ENCODE results near the gene KRT33A. TPM values are rescaled to one million over a fixed set of nuclear protein-coding genes. Genes with fewer than 3 reads are reported as not detected.
"Not testable (repeated sequence)": the region's sequence is repeated elsewhere in the genome, so short reads cannot be mapped to it uniquely, and the experiment has no call there.

The KRT33A gene
- total RNA-seq, 2 donors from 2014 or later, result not detected

DNA sequence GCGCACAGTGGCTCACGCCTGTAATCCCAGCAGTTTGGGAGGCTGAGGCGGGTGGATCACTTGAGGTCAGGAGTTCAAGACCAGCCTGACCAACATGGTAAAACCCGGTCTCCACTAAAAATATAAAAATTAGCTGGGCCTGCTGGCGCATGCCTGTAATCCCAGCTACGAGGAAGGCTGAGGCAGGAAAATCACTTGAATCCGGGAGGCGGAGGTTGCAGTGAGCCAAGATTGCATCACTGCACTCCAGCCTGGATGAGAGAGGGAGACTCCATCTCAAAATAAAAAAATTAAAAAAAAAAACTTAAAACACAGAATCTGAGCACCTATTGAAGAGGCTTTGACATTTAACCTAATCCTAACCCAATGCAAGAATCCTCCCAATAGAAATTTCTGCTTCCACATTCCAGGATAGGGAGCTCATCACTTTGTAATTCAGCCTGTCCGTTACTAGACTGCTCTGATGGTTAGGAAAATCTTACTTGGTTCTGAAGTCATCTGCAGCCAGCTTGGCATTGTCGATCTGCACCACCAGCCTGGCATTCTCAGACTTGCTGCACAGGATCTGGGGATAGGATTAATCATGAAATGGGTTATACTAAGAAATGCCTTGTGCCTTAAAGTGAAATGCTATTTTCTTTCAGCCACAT lies 16.9 kb upstream of the KRT33A start:
- no peak for DNase-seq
- intact Hi-C loops (cut with DNase I), result no loop called here
- peak in 1 of 2 donors; percentile 77 for ATAC-seq

DNA sequence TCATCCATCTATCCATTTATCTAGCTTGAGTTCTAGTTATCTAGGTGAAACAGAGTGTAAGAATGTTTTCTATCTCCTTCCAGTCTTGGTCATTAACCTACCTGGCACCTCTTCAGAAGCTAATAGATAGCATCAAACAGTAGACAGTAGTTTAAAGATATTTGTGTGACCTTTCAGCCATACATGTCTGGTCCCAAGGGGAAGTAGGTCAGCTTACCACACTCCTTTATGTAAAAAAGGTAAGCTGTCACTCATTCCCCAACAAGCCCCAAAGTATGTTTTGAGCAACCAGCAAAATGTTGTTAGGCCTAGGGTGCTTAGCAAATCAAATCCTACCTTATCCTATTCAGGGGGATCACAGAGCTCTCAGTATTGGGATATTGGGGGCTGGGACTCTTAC lies 15.4 kb upstream of the KRT33A start:
- ATAC-seq, result no peak
- no peak for DNase-seq
- intact Hi-C loops (cut with DNase I), result no loop called here

DNA sequence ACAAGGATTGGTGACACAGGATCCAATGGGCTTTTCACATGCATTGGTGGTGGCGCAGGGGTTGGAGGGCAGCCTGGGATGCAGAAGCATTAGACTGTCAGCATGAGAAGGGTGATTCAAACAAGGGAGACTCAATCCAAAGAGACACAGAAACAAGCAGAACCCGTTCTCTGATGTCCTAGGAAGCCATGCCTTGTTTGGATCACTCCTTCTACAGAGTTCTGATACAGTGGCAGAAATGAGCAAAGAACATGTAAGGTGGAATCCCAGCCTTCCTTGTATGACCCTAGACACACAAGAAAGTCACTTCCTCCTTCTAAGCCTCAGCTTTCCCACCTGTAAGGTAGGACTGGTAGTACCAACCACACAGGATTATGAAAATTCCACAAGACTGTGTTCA lies 13.3 kb upstream of the KRT33A start:
- ATAC-seq, result no peak
- no peak for DNase-seq
- intact Hi-C loops (cut with DNase I), result no loop called here

DNA sequence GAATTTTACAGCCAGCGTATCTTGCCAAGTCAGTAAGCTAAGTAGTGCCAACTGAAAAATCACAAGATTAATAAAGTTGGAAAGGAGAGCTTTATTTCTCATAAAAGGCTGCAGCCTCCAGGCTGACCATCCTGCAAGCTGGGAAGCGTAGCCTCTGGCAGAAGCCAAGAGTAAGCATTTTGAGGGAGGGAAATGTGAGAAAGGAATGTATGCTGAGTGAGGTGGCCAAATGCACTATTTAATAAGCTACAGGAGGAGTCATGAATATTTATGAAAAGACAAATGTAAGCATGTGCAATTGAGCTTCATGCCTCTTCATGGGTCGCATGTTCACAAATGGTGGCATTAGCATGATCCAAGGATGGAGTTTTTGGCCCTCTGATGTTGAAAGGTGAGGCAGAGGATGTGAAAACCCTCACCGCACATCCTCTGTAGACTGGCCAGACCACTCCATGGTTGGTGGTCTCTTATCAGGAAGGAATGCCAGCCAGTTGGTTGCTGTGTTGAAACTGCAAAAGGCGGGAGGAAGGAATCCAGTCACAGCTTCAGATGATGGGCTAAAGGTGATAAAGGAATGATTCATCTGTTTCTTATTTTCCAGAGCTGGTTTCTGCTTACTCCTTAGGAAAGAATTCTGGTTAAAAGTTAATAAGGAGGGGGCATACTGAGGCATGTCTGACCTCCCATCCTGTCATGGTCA lies 9.8 kb upstream of the KRT33A start:
- DNase-seq (no peak), ATAC-seq (peak in 1 of 2 donors; percentile 53)
- intact Hi-C loops (cut with DNase I), result no loop called here

DNA sequence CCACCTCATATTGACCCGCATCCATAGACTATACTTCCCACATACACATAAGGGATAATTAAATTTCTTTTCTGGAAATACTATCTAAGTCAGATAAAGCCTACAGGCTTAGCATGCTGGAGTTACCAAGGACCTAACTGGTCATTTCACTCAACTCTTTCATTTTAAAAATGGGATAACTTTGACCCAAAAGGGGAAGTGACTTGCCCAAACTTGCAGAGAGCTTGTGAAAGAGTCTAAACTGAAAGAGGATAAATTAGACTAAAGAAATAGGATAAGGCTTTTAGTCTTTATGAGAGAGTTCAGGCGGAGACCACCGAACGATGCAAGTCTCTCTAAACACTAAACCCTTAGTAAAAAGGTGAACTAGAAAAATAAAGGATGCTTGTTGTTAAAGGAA lies 3.9 kb upstream of the KRT33A start:
- intact Hi-C loops (cut with DNase I), result no loop called here
- DNase-seq (no peak), ATAC-seq (no peak)

DNA sequence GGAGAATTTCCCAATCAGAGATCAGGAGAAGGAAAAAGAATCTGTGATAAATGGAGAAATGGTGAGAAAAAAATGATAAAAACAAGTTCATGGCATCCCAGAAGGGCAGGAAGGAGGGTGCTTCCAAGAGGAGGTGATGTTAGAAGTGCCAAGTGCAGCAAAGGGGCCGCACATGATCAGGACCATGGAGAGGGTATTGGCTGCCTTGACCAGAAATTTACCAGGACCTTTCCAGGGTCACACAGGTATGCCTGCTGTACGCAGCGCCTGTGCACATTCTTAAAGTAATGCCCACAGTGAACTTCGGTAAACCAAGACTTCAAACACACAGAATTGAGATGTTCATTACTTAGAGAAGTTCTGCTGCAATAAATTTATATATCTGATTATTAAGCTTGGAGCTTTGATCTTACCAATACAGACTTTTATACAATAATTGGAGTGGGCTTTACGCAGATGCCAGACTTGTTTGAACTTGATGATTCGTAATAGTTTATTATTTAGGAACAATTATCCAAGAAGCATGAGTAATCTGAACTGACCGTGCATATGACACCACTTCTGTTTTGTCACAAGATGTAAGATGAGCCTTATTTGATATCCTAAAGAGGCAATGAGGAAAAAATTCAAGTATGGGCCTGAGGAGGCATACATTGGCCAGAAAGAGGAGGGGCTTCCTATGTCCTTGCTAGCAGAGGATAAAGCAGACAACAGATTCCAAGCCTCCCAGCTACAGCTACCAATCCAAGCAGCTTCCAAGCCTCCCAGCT lies 2.2 kb upstream of the KRT33A start:
- ATAC-seq, result no peak
- intact Hi-C loops (cut with DNase I), result no loop called here

DNA sequence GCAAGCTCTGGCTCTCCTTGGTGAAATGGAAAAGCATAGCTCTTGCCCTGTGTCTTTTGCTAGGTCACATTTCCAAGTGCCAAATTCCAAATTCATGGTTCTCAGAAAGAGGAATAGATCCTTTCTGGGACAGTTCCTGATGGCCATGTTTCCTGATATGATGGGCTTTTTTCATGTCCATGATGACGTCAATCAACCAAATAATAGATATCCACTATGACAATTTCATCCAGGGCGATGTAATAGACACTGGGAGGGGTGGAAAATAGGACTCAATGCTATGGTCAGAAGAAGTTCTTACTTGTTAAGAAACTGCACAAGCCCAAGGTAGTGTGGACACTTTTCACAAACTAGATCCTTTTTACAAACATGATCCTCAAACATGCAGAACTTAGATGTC lies 549 bp upstream of the KRT33A start:
- no peak for ATAC-seq
- intact Hi-C loops (cut with DNase I), result no loop called here

More for the DNA sequence above, 2.2 kb upstream of the KRT33A start:
- no peak for DNase-seq

DNA sequence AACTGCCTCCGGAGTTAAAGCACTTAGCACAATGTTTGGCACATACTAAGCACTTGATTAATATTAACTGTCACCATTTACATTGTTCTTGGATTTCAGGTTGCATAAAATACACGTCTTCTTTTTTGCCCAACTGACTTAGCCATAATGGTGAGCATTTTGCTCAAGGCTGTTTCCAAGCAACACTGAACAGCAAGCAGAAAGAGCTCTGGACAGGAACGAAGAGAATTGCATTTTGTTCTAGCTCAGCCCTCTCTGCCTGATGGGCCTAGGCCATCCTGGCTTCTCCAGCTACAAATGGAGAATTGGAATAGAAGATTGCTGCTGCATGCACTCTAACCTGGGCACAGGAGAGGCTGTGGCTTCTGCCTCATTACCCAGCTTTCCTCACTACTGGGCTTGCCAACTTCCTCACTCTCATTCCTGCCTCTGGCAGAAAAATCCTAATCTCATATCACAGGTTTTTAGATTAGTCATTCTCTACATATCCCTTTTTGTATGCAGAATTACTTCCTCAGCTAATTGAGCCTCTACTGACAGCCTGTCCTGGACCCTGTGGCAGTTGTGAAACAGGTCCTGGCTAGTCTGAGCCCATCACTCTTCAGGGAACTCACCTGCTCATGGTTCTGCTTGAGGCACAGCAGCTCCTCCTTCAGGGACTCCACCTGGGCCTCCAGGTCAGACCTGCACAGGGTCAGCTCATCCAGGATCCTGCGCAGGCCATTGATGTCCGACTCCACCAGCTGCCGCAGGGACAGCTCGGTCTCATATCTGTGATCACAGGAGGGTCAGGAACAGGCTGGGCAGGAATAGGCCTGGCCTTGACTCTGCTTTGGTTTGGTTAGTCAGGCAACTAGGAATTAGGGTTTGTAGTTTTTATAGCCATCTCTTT lies 2.5 kb downstream of the KRT33A start:
- DNase-seq (no peak), ATAC-seq (no peak)
- intact Hi-C loops (cut with DNase I), result no loop called here

More for the DNA sequence above, 549 bp upstream of the KRT33A start:
- no peak for DNase-seq

DNA sequence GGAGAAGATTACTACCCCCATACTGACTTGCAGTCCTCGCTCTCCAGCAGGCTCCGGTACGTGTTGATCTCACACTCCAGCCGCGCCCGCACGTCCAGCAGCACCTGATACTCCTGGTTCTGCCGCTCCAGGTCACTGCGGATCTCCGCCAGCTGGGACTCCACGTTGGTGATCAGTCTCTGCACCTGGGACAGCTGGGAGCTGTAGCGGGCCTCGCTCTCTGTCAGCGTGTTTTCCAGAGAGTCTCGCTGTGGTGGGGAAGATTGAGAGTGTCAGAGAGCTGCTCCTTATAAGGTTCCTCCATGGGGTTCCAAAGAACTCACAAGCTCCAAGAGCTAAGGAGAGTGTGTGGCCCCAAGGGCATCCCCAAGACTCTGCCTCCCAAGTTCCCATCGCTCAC lies 4.2 kb downstream of the KRT33A start:
- ATAC-seq; intact Hi-C loops (cut with DNase I); DNase-seq: not testable (repeated sequence)

DNA sequence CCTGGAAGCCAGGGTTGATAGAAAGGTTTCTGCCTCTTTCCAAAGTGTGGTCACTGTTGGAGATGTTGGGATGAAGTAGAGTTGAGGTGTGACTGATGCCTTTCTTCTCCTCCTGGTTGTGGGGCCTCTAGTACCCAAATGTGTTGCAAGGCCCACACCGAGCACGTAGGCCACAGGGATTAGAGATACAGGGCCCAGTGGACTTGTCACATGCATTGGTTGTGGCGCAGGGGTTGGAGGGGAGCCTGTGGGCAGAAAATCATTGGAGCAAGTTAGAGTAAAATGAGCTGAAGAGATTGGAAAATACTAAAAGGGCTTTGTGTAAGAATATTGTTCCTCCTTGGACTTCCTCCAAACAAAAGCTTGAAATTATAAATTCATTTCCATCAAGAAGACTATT lies 4.6 kb downstream of the KRT33A start:
- no peak for DNase-seq
- ATAC-seq, result no peak
- intact Hi-C loops (cut with DNase I), result no loop called here

DNA sequence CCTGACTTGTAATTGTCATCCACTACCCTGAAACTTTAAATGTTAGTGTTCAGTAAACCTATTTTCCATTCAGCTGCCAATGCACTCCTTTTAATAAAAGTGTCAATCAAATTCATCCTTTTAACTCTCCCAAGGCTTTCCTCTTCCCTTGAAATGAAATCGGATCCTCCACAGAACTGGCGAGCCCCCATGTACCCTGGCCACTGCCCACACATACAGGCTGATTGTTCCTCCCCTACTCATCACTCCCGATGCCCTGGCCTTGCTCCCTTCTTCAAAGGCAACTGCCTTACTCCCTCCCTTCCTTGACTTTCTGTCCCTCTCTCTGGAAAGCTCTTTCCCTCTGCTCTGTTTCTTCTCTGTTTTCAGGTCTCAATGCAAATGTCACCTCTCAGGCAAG lies 7.6 kb downstream of the KRT33A start:
- intact Hi-C loops (cut with DNase I), result no loop called here
- DNase-seq (no peak), ATAC-seq (no peak)

DNA sequence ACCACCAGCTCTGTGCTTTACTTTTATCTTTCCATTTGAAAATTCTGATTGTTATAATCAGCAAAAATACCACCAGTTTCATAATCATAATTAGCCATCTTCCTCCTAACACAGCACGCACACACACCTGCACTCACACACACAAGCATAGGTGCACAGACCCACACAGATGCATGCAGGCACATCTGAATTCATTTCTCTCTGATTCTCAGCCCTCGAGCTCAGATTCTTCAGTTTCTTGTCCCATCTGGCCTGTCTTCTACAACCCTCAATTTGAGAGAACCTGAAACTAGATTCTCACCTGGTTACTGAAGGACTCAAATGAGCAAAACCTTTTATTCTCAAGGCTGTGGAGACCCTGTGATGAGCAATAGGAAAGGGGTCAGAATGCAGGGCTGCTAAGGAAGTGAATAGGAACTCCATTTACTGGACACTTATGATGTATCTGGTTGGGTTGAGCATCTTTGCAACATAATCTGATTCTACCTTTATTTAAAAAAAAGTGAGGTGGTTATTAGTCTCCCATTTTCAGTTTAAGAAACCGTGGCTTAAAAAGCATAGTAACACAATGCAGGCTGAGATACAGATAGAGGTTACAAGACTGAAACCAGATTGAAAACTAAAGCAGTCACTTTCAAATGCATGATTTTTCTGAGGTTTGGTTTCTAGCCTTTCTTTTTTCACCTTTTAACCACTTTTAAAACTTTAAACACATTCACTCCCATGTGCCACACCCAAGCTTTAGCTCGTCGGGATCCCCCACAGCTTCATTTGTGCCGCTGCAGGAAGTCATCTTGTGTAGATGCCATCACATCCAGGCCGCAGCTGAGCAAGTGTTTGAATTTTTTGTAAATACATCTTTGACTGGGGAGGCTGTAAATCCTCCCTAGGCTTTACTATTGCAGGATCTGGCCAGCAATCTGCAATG lies 9.4 kb downstream of the KRT33A start:
- ATAC-seq (no peak), DNase-seq (no peak)
- intact Hi-C loops (cut with DNase I), result no loop called here

DNA sequence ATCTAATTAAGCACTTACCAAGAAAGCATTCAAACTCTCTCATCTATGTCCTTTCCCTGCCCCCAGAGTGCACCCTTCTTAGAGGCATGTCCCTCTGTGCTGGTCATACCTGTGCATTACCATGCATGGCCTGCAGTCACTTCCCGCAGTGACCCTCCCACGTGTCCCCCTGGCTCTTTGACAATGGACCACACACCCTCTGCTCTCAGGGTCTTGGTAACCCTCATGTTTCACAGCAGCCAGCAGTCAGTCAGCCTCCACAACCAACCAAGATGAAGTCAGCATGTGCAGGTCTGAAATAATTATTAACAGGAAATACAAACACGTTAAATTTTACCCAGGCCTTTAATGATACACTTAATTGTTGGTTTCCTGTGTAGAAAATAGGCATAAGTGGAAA lies 10.1 kb downstream of the KRT33A start:
- DNase-seq (no peak), ATAC-seq (no peak)
- intact Hi-C loops (cut with DNase I), result no loop called here

DNA sequence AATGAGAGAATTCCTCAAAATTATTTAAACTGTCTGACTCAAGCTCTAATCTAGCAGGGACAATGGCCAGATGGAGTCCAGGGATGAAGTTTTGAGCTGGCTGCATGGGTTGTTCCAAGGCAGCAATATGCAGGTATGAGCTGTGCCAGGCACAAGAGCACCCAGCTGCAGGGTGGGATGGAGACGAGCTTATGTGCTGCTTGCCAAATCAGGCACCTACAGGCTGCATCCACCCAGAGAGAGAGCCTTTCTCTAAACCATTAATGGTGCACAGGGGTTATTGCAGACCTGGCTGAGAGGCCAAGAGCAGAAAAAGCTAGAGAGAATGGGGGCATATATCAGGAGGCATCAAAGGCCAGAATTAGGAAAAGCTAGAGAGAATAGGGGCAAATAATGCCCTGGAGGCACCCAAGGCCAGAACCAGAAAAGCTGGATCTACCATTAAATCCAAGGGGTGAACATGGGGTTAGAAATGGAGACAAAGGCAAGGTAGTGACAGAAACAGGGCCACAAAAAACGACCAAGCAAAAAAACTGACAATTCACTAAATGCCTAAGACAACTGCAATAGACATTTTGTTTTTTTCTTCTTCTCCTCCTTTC lies 11.0 kb downstream of the KRT33A start:
- ATAC-seq, result no peak

DNA sequence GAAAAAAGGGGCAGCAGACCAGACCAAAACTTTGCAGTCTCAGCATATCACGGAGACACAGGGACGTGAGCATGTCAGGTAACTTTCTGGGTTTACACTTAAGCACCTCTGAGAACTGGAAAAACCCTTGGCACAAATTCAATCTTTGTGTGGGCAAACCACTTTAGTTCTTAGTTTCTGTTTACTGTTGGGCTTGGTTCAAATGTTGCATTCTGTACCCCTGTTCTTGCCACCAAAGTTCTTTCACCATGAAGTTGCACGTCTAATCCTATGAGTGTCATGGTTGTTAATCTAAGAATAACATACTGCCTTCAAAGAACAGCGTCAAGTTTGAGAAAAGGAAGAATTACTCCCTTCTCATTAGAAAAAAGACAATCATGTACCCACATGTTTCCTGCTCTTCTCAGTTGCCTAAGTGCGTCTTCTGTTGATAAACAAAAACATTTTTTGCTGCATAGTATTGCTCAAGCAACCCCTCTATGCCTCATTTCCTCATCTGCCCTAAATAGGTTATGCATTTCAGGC lies 11.6 kb downstream of the KRT33A start:
- intact Hi-C loops (cut with DNase I), result no loop called here
- ATAC-seq (peak in 1 of 2 donors; percentile 38), DNase-seq (no peak)

More for the DNA sequence above, 11.0 kb downstream of the KRT33A start:
- DNase-seq, result no peak
- intact Hi-C loops (cut with DNase I), result no loop called here

DNA sequence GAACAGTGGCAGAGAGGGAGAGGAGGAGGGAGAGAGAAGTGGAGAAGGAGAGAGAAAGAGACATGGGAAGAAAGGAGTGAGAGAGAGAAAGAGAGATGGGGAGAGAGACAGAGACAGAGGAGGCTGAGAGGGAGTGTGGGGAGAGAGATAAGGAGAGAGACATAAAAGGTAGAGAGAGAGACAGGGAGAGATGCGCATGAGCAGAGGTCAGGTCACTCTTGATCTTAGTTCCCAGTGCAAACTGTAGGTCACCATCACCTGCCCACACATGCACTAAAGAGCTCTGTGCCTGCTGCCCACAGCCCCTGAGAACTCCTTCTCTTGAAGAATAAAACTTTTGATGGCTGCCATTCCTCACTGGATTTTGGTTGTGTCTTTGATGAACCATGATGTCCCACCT lies 14.9 kb downstream of the KRT33A start:
- intact Hi-C loops (cut with DNase I), result no loop called here
- no peak for DNase-seq
- ATAC-seq, result no peak

DNA sequence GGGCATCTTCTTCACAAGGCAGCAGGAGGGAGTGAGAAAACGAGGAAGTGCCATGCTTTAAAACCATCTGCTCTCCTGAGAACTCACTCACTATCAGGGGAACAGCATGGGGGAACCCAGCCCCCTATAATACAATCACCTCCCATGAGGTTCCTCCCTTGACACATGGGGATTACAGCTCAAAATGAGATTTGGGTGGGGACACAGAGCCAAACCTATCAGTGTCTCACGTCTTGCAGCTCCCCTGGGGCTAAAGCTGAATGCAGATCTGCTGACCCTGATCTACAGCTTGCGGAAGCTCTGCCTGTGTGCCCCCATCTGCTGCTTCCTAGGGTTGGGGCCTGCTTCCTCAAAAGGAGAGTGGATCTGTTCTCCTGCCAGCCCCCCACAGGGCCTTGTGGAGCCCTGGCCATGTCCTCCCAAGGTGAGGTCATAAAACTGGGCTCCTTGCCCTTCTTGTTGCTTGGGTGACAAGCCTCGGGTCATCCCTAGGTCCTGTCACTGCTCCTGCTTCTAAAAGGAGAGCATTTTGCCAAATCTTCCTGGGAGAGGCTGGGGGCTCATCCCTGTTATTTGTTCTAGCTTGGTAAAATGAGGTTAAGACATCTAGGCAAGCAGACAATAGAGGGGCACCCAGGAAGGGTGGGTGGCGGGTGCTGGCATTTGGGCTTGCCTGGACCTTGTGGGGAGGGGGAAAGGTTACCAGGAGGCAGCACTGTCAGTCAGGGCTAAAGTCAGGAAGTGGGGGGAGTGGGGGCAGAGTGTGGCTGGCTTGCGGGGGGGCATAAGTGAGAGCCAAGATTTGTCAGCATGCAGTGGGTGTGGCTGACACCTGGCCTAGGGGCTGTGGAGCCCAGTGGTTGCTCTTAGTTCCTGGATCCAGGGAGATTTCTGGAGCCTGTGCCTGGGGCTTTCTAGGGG lies 16.0 kb downstream of the KRT33A start:
- DNase-seq (no peak), ATAC-seq (no peak)
- intact Hi-C loops (cut with DNase I), result no loop called here
